ENCODE data around the gene APOBEC3A. TPM values are rescaled to one million over a fixed set of nuclear protein-coding genes. Genes with fewer than 3 reads are reported as not detected.
A peak's percentile ranks its signal among the peaks of the same experiment; 100 is the strongest.
"Not testable (repeated sequence)": the region's sequence is repeated elsewhere in the genome, so short reads cannot be mapped to it uniquely, and the experiment has no call there.

APOBEC3A gene
- total RNA-seq, 2 experiments from 2014 or later, result not detected

DNA sequence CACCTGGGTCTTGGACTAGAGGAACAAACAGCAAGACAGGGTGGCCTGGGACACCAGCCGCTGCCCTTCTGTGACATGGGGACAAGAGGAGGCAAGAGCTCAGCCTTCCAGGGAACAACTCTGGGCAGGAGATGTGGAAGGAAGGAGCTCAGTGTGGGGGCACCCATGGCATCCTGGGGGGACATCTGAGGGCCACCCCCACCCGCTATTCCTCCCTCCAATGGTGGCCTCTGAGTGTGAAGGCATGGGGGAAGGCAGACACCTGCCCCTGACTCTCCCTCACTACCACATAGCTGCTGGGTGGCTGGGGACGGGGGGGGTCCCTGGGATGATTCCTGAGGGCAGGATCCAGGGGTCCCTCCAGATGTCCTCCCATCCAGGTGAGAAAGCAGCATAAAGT is 29.2 kb downstream of the APOBEC3A start:
- Mint-ChIP-seq H3K9me3 (ENCODE audit: insufficient read depth) (no peaks in the 10 kb centered on the region), H3K36me3 (ENCODE audit: low read depth) (peaks cover 16% of the 10 kb centered on the region), H3K27me3 (ENCODE audit: low read depth) (no peaks in the 10 kb centered on the region), H3K27ac (no peak overlapping the region), H3K4me1 (ENCODE audit: low read depth) (peaks cover 71% of the 10 kb centered on the region), H3K4me3 (no peak overlapping the region)
- ATAC-seq (no peak), DNase-seq (no peak)
- ChIA-PET POLR2A (no interaction called here), CTCF (interaction anchor here (1.1 kb wide), 1 partner anchor 17 kb away, joined by 4 read pairs; no protein-coding TSS in a partner anchor)

- H3K27ac Mint-ChIP-seq, result peak overlapping the region; percentile 6
- H3K4me1 Mint-ChIP-seq (ENCODE audit: low read depth), result peaks cover 64% of the 10 kb centered on the region
- H3K9me3 Mint-ChIP-seq (ENCODE audit: insufficient read depth), result no peaks in the 10 kb centered on the region
- POLR2A ChIA-PET, result no interaction called here
- DNase-seq, result no peak
- CTCF ChIA-PET, result interaction anchor here (1.1 kb wide), 2 partner anchors 16 to 118 kb away, joined by 3 to 4 read pairs; no protein-coding TSS in a partner anchor
- no peaks in the 10 kb centered on the region for H3K27me3 Mint-ChIP-seq (ENCODE audit: low read depth)
- no peak for ATAC-seq
- H3K36me3 Mint-ChIP-seq (ENCODE audit: low read depth), result peaks cover 16% of the 10 kb centered on the region
- no peak overlapping the region for H3K4me3 Mint-ChIP-seq
Measured at GRCh38 chr22:38987171-38987895, 29.9 kb downstream of the APOBEC3A start.

- H3K9me3 Mint-ChIP-seq (ENCODE audit: insufficient read depth), result no peaks in the 10 kb centered on the region
- H3K4me1 Mint-ChIP-seq (ENCODE audit: low read depth), result peaks cover 54% of the 10 kb centered on the region
- ChIA-PET POLR2A (no interaction called here), CTCF (no interaction called here)
- no peak for ATAC-seq
- H3K4me3 Mint-ChIP-seq, result no peak overlapping the region
- H3K36me3 Mint-ChIP-seq (ENCODE audit: low read depth), result peaks cover 5% of the 10 kb centered on the region
- H3K27me3 Mint-ChIP-seq (ENCODE audit: low read depth), result peaks cover 8% of the 10 kb centered on the region
- H3K27ac Mint-ChIP-seq, result peak overlapping the region; percentile 78
- DNase-seq, result peak; percentile 48
Measured at GRCh38 chr22:38989466-38989865, 32.1 kb downstream of the APOBEC3A start.

DNA sequence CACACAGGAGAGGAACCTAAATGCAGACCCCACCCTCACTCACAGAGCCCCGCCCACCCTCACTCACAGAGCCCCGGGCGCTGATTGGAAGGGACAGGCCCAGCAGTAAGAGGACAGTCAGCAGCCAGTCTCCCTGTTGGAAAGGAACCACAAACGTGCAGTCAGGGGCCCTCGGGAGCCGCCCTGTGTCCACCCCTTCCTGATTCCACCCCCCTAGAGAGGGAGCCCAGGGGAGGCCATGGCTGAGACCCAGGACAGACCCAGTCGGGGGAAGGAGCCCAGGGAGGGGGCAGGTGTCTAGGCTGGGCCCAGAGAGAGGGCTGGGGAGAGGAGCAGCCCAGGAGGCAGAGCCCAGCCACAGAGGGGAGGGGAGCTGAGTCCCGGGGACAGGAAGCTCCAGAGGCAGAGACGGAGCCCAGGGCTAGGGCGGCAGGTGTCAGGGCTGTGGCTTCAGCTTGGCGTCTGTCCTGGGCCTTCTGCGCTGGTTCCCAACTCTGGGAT is 35.5 kb downstream of the APOBEC3A start:
- peaks cover 27% of the 10 kb centered on the region for H3K4me1 Mint-ChIP-seq (ENCODE audit: low read depth)
- not testable (repeated sequence) for H3K9me3 Mint-ChIP-seq (ENCODE audit: insufficient read depth)
- CTCF ChIA-PET, result interaction anchor here (1.9 kb wide), 2 partner anchors 10 to 123 kb away, joined by 4 to 9 read pairs; no protein-coding TSS in a partner anchor

GRCh38 chr22:38996105-38996504 is 38.7 kb downstream of the APOBEC3A start:
- H3K27ac Mint-ChIP-seq, result no peak overlapping the region
- peaks cover 4% of the 10 kb centered on the region for H3K36me3 Mint-ChIP-seq (ENCODE audit: low read depth)
- ChIA-PET CTCF (interaction anchor here (0.9 to 1.1 kb wide), 2 partner anchors 22 to 122 kb away, joined by 3 read pairs; no protein-coding TSS in a partner anchor), POLR2A (no interaction called here)
- H3K27me3 Mint-ChIP-seq (ENCODE audit: low read depth), result peaks cover 34% of the 10 kb centered on the region
- DNase-seq (no peak), ATAC-seq (no peak)
- peaks cover 5% of the 10 kb centered on the region for H3K4me1 Mint-ChIP-seq (ENCODE audit: low read depth)
- peaks cover 5% of the 10 kb centered on the region for H3K9me3 Mint-ChIP-seq (ENCODE audit: insufficient read depth)
- H3K4me3 Mint-ChIP-seq, result no peak overlapping the region

More for the DNA sequence above, 35.5 kb downstream of the APOBEC3A start:
- DNase-seq; H3K27ac Mint-ChIP-seq; H3K36me3 Mint-ChIP-seq (ENCODE audit: low read depth); POLR2A ChIA-PET; H3K4me3 Mint-ChIP-seq: not testable (repeated sequence)
- peak; percentile 52 for ATAC-seq
- peaks cover 24% of the 10 kb centered on the region for H3K27me3 Mint-ChIP-seq (ENCODE audit: low read depth)

GRCh38 chr22:38997518-38997917 is 40.1 kb downstream of the APOBEC3A start:
- POLR2A ChIA-PET, result interaction anchor here (1.0 kb wide), 1 partner anchor 12 kb away, joined by 4 read pairs; no protein-coding TSS in a partner anchor

GRCh38 chr22:39003165-39003638 is 45.8 kb downstream of the APOBEC3A start:
- peak overlapping the region; percentile 63 for H3K27ac Mint-ChIP-seq
- peaks cover 13% of the 10 kb centered on the region for H3K4me1 Mint-ChIP-seq (ENCODE audit: low read depth)
- ATAC-seq, result peak; percentile 93
- ChIA-PET CTCF (interaction anchor here (0.7 to 5.4 kb wide), 42 partner anchors 9 to 322 kb away, joined by 3 to 163 read pairs (median 4); partner anchors contain the start of genes APOBEC3B, APOBEC3C, APOBEC3D and CBX6), POLR2A (interaction anchor here (0.7 to 1.7 kb wide), 5 partner anchors 10 to 316 kb away, joined by 3 to 6 read pairs (median 3); partner anchors contain the start of gene RPL3)
- peaks cover under 1% of the 10 kb centered on the region for H3K36me3 Mint-ChIP-seq (ENCODE audit: low read depth)
- no peak overlapping the region for H3K4me3 Mint-ChIP-seq
- peak; percentile 91 for DNase-seq
- peaks cover 15% of the 10 kb centered on the region for H3K27me3 Mint-ChIP-seq (ENCODE audit: low read depth)
- peaks cover 3% of the 10 kb centered on the region for H3K9me3 Mint-ChIP-seq (ENCODE audit: insufficient read depth)

More at GRCh38 chr22:38997518-38997917, 40.1 kb downstream of the APOBEC3A start:
- Mint-ChIP-seq H3K27me3 (ENCODE audit: low read depth) (peaks cover 34% of the 10 kb centered on the region), H3K4me3 (no peak overlapping the region), H3K36me3 (ENCODE audit: low read depth) (peaks cover 4% of the 10 kb centered on the region), H3K4me1 (ENCODE audit: low read depth) (peaks cover 6% of the 10 kb centered on the region), H3K27ac (no peak overlapping the region), H3K9me3 (ENCODE audit: insufficient read depth) (peaks cover 5% of the 10 kb centered on the region)
- CTCF ChIA-PET, result interaction anchor here (0.6 to 1.2 kb wide), 2 partner anchors 24 to 128 kb away, joined by 4 read pairs; no protein-coding TSS in a partner anchor
- DNase-seq (no peak), ATAC-seq (no peak)

- Mint-ChIP-seq H3K27me3 (ENCODE audit: low read depth) (peaks cover 8% of the 10 kb centered on the region), H3K4me3 (no peak overlapping the region), H3K36me3 (ENCODE audit: low read depth) (no peaks in the 10 kb centered on the region), H3K9me3 (ENCODE audit: insufficient read depth) (peaks cover 2% of the 10 kb centered on the region), H3K4me1 (ENCODE audit: low read depth) (peaks cover 13% of the 10 kb centered on the region), H3K27ac (no peak overlapping the region)
- POLR2A ChIA-PET, result interaction anchor here (0.6 kb wide), 1 partner anchor 308 kb away, joined by 3 read pairs; no protein-coding TSS in a partner anchor
- ATAC-seq, result no peak
- CTCF ChIA-PET, result interaction anchor here (0.7 to 1.9 kb wide), 8 partner anchors 34 to 304 kb away, joined by 3 to 19 read pairs (median 3); partner anchors contain the start of gene CBX6
- DNase-seq, result no peak
Measured at GRCh38 chr22:39007177-39007576, 49.8 kb downstream of the APOBEC3A start.

- H3K27ac Mint-ChIP-seq; DNase-seq; ATAC-seq; POLR2A ChIA-PET; H3K36me3 Mint-ChIP-seq (ENCODE audit: low read depth); H3K9me3 Mint-ChIP-seq (ENCODE audit: insufficient read depth); H3K4me3 Mint-ChIP-seq; H3K27me3 Mint-ChIP-seq (ENCODE audit: low read depth): not testable (repeated sequence)
- CTCF ChIA-PET, result interaction anchor here (1.5 to 1.9 kb wide), 2 partner anchors 138 to 163 kb away, joined by 4 to 5 read pairs; no protein-coding TSS in a partner anchor
- H3K4me1 Mint-ChIP-seq (ENCODE audit: low read depth), result peaks cover 16% of the 10 kb centered on the region
Measured at GRCh38 chr22:39008271-39008850, 51.0 kb downstream of the APOBEC3A start.

GRCh38 chr22:39010946-39011345 is 53.5 kb downstream of the APOBEC3A start:
- peaks cover 25% of the 10 kb centered on the region for H3K4me1 Mint-ChIP-seq (ENCODE audit: low read depth)
- DNase-seq (no peak), ATAC-seq (no peak)
- no peaks in the 10 kb centered on the region for H3K27me3 Mint-ChIP-seq (ENCODE audit: low read depth)
- CTCF ChIA-PET, result no interaction called here
- H3K36me3 Mint-ChIP-seq (ENCODE audit: low read depth), result peaks cover 11% of the 10 kb centered on the region
- H3K9me3 Mint-ChIP-seq (ENCODE audit: insufficient read depth), result peaks cover 2% of the 10 kb centered on the region
- H3K4me3 Mint-ChIP-seq, result no peak overlapping the region
- no peak overlapping the region for H3K27ac Mint-ChIP-seq
- POLR2A ChIA-PET, result no interaction called here
